H1 (cell line): Measurements from ENCODE around the gene AMPD1. TPM values are rescaled to one million over a fixed set of nuclear protein-coding genes. Genes with fewer than 3 reads are reported as not detected.

Experiments used
- ASH2L ChIP-seq: fragments of 200-600, 300-600 bp; sonication (generic); IDR thresholded peaks from one replicate; pipeline ENCODE4 v1.7.1; 2017; ENCODE audit warnings: low read length
- CEBPB ChIP-seq: IDR thresholded peaks from 2 replicates; pipeline ENCODE4 v1.6.1; 2012; ENCODE audit warnings: low read depth, low read length
- CREB1 ChIP-seq: IDR thresholded peaks from 2 replicates; pipeline ENCODE4 v1.6.1; 2012; ENCODE audit warnings: inconsistent platforms
- EGR1 ChIP-seq: IDR thresholded peaks from 2 replicates; pipeline ENCODE4 v1.6.1; 2011; ENCODE audit warnings: low read depth, low read length, borderline replicate concordance
- EP300 ChIP-seq, 2 experiments: IDR thresholded peaks; 1 replicate in 1 of 2; 2 replicates in 1 of 2; pipeline ENCODE4 v1.6.1; 2011 to 2012; ENCODE audit warnings: low read depth in 2 of 2, low read length in 2 of 2, mild to moderate bottlenecking in 2 of 2, borderline replicate concordance in 1 of 2, inconsistent platforms in 1 of 2, moderate library complexity in 1 of 2
- GTF2F1 ChIP-seq: IDR thresholded peaks from 2 replicates; pipeline ENCODE4 v1.6.1; 2012; ENCODE audit warnings: low read depth, low read length, improper control_type of control experiment, borderline replicate concordance
- HDAC6 ChIP-seq: IDR thresholded peaks from one replicate; pipeline ENCODE4 v1.7.1; 2012; ENCODE audit warnings: low read depth, mild to moderate bottlenecking, inconsistent platforms, low read length, moderate library complexity
- JUN ChIP-seq: IDR thresholded peaks from 2 replicates; pipeline ENCODE4 v1.6.1; 2011; ENCODE audit warnings: low read depth, mild to moderate bottlenecking, improper control_type of control experiment, low read length
- NRF1 ChIP-seq: IDR thresholded peaks from 2 replicates; pipeline ENCODE4 v1.6.1; 2011; ENCODE audit warnings: mild to moderate bottlenecking, low read depth, low read length, improper control_type of control experiment
- PHF8 ChIP-seq: fragments of 200-600 bp; sonication (generic); conservative IDR thresholded peaks from 2 replicates; pipeline ENCODE4 v1.7.1; 2012; ENCODE audit warnings: low read depth, mild to moderate bottlenecking, inconsistent platforms, low read length, moderate library complexity
- POLR2AphosphoS5 ChIP-seq: IDR thresholded peaks from 2 replicates; pipeline ENCODE4 v1.6.1; 2011; ENCODE audit warnings: low read depth, low read length
- RAD21 ChIP-seq, 2 experiments: IDR thresholded peaks in 1 of 2; conservative IDR thresholded peaks in 1 of 2; 2 replicates each; pipeline ENCODE4 v1.6.1; 2011; ENCODE audit warnings: low read depth in 2 of 2, low read length in 2 of 2, improper control_type of control experiment in 1 of 2, inconsistent platforms in 1 of 2, mild to moderate bottlenecking in 1 of 2, moderate library complexity in 1 of 2
- RFX5 ChIP-seq: IDR thresholded peaks from 2 replicates; pipeline ENCODE4 v1.6.1; 2011; ENCODE audit warnings: low read depth, low read length, improper control_type of control experiment, borderline replicate concordance
- RXRA ChIP-seq: IDR thresholded peaks from 2 replicates; pipeline ENCODE4 v1.6.1; 2011; ENCODE audit warnings: low read depth, mild to moderate bottlenecking, low read length, moderate library complexity; ENCODE audit not compliant: insufficient read depth
- SAP30 ChIP-seq: fragments of 300-600 bp; sonication (generic); IDR thresholded peaks from 2 replicates; pipeline ENCODE4 v1.7.1; 2012; ENCODE audit warnings: low read length, moderate library complexity, mild to moderate bottlenecking, inconsistent platforms; ENCODE audit not compliant: insufficient read depth, insufficient replicate concordance
- SIRT6 ChIP-seq: IDR thresholded peaks from one replicate; pipeline ENCODE4 v1.7.1; 2012; ENCODE audit warnings: low read length, inconsistent platforms
- SP1 ChIP-seq: IDR thresholded peaks from 2 replicates; pipeline ENCODE4 v1.6.1; 2011; ENCODE audit warnings: low read depth, low read length
- TAF7 ChIP-seq: optimal IDR thresholded peaks from 2 replicates; pipeline ENCODE3; 2011; ENCODE audit warnings: low read depth, mild to moderate bottlenecking, inconsistent platforms, low read length, moderate library complexity, borderline replicate concordance
- TBP ChIP-seq: IDR thresholded peaks from 2 replicates; pipeline ENCODE4 v1.6.1; 2011; ENCODE audit warnings: low read depth, low read length, improper control_type of control experiment
- TCF12 ChIP-seq: IDR thresholded peaks from 2 replicates; pipeline ENCODE4 v1.6.1; 2011; ENCODE audit warnings: low read depth, mild to moderate bottlenecking, low read length
- YY1 ChIP-seq: IDR thresholded peaks from 2 replicates; pipeline ENCODE4 v1.6.1; 2011; ENCODE audit warnings: low read depth, mild to moderate bottlenecking, low read length
- polyA plus RNA-seq, 7 experiments: library from polyadenylated mRNA; depleted of rRNA in 3 of 7; stranded (reverse) in 5 of 7; unstranded in 2 of 7; fragments of >200 nt in 5 of 7; fragments of 200-250 nt in 2 of 7; gene quantifications; 1 replicate in 5 of 7; 2 replicates in 1 of 7; 4 replicates in 1 of 7; pipeline versions ENCODE4 v1.2.1 to v1.2.3, GENCODE V29; 2011 to 2013; ENCODE audit warnings: missing spikeins in 2 of 7, mixed read lengths in 2 of 7
- total RNA-seq: library from RNA; stranded (reverse); fragmentation: NEBNext Ultra II Directional; extraction: Animal tissue kit (Norgen Biotek cat#: 25700); gene quantifications from 2 replicates; pipeline ENCODE4 v1.2.1, GENCODE V29; 2021
- TF ChIP-seq, protein P1 (sequence below): IDR thresholded peaks from 2 replicates; pipeline ENCODE4 v1.6.1; 2012; ENCODE audit warnings: inconsistent platforms

AMPD1 gene
- total and polyA plus RNA-seq, 2 of the 8 experiments (the other 6 are each of a cell fraction or from before 2014, with no cell fraction given): not detected

DNA sequence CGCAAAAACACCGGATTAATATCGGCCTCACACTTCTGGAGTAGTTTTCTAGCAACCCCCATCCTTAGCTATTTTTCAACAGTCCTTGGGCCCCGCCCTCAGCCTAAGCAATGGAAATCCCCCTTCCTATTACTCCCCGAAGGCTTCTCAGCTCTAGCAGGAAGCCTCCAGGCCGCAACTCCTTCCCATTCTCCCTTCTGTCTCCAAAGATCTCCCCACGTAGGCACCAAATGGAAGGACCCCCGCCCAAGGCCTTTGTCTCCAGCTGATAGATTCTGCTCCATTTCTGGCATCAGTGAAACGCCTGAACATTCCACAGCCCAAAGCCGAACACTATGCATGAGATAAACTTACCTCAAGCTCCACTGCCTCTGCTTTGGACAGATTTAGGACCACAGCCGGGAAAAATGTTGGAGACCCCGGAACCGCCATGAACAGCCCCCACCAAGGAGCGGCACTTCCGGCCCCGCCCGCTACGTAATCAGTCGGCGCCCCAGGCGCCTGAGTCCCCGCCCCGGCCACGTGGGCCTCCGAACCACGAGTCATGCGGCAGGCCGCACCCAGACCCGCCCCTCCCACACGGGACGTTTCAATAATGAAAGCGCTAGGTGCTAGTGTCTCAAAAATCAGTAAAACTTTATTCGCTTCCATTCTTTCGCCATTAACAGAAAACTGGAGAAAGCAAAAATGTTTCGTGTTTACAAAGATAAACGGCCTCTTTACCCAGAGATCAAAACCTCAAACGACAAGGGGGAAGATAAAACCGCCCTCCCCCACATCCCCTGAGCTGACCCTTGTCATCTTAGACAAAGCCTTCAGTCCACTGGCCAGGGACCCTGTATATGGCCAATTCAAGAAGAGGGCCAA, 21.2 kb upstream of the AMPD1 start, which contains the start of gene NRAS (continued):
- TF ChIP-seq SP1 (peak; percentile 53; the same call in 1 of the 2 replicates), PHF8 (peak; percentile 97), RXRA (no peak), RFX5 (no peak), NRF1 (0 out of 2 replicates have a peak, but pooled peaks have one; percentile 23), JUN (no peak), RAD21 (IDR thresholded peaks at IDR 0.05 in 1 of 2, conservative IDR thresholded peaks at IDR 0.05 in 1 of 2; ENCODE audit: low read depth in 2 of 2, low read length in 2 of 2) (no peak), CREB1 (peak; percentile 96), TBP (peak; percentile 70; the same call in 1 of the 2 replicates), POLR2AphosphoS5 (peak; percentile 92), EGR1 (no peak), SAP30 (no peak), TAF7 (peak; percentile 73), GTF2F1 (no peak; the same call in 1 of the 2 replicates), YY1 (peak; percentile 87; the same call in 1 of the 2 replicates), TCF12 (no peak), HDAC6 (no peak), EP300 (IDR thresholded peaks at IDR 0.05; ENCODE audit: borderline replicate concordance in 1 of 2, low read depth in 2 of 2, low read length in 2 of 2) (peak in 1 of 2 experiments; percentile 57; a peak in 1 of 3 replicates), ASH2L (peak; percentile 88), SIRT6 (no peak), CEBPB (no peak)
- TF ChIP-seq, protein P1, sequence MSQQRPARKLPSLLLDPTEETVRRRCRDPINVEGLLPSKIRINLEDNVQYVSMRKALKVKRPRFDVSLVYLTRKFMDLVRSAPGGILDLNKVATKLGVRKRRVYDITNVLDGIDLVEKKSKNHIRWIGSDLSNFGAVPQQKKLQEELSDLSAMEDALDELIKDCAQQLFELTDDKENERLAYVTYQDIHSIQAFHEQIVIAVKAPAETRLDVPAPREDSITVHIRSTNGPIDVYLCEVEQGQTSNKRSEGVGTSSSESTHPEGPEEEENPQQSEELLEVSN: no peak
